ENCODE results near the gene LRRC15.

- TF ChIP-seq POLR2A (IDR thresholded peaks at IDR 0.05) = no peak
- TF ChIP-seq CTCF (IDR thresholded peaks at IDR 0.05) = no peak
Measured at GRCh38 chr3:194306771-194307640, 62.5 kb downstream of the LRRC15 start.

All from thyroid gland (tissue), 4 donors.